NCI-H2171 (cell line): Measurements from ENCODE around the gene SLC2A1.

Experiments
- DNase-seq: peaks from one replicate; lab custom pipeline; 2025; lab: John Stamatoyannopoulos, UW

The SLC2A1 gene

DNA sequence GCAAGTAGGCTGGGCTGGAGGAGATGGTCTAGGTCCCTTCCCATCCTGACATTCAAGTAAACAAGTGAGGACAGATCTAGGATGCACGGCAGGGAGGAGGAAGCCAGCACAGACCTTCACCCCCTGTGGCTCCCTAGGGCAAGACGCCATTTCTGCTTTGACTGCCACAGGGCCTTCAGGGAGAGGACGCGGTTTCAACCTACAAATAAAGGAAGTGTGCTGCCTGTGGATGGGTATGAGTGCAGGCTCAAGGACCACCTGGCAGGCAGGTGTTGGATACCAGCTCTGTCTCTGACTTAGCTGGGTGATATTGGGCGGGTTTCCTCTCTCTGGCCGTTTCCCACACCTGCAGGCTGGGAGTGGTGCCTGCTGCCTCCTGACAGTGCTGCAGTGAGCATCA, 16.2 kb downstream of the SLC2A1 start:
- no peak for DNase-seq

DNA sequence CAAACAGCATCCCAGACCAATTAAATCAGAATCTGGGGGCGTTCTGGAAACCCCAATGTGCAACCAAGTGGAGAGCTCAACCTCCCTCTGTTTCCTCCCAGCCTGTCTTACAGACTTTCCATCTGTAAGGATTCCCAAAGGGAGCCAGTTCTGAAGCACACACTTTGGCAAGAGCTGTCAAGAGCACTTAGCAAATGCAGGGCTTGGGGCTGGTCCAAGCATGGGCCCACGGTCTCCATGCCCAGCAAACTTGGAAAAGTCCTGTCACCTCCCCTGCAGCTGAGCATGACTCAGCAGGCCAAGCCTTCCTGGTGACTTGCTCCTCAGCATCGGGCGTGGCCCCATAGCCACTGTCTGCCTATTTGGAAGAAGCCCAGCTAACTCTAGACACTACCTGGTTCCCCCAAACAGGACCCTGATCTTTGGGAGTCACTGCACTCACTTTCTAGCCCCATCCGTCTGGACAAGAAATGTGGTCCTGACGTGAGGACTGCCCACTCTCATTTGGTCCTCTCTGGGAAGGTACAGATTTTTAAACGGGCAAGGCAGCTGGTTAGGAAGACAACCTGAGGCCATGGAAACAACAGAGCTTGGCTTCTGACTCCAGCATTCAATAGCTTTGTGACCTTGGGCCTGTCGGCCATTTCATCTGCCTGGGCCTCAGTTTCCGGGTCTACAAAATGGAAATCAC, 16.9 kb downstream of the SLC2A1 start:
- DNase-seq: no peak

DNA sequence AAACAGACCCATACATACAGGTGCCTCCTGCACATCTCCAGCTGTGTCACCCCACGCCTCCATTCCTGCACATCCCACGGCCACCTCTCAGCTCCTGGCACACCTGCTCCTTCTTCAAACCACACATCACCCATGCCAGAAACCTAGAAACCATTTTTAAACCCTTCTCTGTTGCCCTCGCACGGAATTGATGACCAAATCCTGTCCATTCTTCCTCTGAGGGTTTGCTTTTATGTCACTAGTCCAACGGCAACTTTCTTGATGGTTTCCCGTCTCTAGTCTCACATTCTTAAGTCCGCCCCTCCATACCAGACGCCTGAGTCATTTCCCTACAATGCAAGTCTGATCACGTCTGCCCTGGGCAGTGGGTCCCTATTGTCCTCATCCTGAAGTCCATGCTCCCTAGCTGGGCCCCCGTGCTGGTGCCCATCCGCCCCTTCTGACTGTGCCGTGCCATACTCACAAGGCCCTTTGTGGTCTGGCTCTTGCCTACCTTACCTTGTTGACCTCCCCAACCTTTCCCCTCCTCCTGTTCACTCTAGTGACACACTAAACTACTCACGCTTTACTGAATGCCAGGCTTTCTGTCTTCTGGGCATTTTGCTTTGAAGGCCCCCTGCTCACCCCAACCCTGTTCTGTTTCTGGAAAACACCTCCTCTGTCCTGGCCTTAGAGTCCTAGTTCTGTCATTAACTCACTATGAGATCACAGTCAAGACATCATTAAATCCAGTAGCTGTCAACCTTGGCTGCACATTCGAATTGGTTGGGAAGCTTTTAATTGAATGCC, 17.6 kb downstream of the SLC2A1 start:
- DNase-seq: no peak

DNA sequence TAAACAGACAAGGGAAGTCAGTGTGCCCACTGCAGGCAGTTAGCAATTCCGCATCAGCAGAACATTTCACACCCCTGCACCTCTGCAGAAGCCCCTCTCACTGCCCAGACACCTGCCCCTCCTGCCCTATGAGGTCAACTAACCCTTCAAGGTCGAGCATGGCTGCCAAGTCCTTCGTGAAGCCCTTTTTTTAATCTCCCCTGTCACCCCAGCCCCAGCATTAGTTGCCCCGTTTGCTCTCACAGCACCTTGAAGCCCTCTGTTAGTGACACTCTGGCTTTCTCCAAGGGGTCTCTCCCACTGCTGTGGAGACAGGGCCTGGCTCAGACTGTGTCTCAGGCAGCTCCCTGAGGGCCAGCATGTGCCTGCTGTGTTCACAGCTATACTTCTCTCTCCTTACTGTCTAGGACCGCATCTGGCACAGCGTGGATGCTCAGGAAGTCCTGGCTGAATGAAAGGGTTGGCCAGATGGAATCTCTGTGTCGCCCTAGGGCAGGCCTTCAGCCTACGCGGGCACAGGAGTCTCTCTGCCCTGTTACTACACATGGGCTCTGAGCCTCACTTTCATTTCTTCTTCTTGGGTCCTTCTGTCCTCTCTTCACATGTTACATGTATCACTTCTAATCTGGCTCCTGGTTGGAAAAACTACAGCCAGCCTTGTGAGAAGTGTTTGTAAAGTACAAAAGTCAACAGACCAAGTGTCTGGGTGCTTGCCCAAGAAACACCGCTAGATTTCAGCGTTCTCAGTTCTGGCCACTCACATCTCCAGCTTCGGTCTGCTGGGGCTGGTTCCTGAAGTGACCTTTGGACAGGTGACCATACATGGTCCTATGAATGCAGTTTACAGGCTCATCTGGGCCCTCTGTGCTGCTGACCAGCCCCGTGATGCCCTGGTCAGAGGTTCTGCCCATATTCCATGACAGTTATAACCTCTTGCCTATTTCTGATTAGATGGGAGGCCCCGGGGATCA, 19.7 kb downstream of the SLC2A1 start:
- DNase-seq: no peak

DNA sequence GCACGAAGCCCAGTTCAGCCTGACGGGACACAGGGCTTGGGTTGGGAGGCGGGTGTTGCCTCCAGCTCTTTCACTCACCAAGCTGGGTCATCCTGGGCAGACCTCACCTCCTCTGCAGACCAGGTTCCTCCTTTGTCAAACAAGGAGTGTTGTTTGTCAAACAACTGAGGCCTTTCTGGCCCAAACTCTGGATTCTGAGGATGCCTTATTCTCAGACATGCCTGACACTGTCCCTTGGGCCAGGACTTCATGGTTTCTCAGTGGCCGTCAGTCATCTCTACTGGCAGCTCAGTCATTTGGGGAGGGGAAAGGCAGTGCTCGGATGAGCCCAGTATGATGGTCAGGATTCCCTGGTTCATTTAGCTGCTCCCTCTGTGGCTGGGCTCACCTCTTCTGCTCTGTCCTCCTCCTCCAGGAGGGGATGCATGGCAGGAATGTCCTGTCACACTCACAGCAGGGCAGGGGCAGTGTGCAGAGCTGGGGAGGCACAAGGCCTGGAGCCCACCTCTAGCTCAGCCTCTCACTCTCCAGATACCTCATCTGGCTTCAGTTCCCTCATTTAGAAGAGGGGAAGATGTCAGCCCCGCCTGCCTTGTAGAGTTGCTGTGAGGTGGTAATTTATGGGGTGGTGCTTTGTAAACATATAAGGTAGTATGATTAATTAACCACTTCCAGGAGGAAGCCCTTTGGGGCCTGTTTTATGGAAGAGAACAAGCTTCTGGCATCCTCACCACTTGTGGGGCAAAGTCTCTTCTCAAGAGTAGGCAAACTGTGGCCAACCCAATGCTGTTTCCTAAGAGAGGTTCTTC, 20.6 kb downstream of the SLC2A1 start:
- no peak for DNase-seq

DNA sequence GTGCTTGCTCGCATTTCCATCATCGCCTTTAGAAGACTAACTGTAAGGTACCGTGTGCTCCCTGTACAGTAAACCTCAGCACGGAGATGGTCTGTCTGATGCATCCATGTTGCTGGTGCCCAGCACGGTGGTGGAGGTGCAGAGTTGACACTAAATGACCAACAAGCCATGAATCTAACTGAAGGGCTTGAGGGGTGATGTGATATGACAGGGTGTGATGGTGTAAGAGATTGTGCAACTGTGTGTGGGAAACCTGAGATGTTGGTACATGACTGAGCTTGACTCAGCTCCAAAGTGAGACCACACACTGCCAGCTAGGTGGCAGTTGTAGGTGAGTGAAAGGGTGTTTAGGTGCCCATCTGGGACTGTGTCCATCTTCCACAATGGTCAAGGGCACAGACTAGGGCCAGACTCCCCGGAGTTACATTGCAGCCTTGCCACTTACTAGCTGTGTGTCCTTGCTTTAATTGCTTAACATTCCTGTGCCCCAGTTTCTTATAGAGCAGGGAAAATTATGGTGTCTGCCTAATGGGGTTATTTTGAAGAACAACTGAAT, 21.4 kb downstream of the SLC2A1 start:
- no peak for DNase-seq

DNA sequence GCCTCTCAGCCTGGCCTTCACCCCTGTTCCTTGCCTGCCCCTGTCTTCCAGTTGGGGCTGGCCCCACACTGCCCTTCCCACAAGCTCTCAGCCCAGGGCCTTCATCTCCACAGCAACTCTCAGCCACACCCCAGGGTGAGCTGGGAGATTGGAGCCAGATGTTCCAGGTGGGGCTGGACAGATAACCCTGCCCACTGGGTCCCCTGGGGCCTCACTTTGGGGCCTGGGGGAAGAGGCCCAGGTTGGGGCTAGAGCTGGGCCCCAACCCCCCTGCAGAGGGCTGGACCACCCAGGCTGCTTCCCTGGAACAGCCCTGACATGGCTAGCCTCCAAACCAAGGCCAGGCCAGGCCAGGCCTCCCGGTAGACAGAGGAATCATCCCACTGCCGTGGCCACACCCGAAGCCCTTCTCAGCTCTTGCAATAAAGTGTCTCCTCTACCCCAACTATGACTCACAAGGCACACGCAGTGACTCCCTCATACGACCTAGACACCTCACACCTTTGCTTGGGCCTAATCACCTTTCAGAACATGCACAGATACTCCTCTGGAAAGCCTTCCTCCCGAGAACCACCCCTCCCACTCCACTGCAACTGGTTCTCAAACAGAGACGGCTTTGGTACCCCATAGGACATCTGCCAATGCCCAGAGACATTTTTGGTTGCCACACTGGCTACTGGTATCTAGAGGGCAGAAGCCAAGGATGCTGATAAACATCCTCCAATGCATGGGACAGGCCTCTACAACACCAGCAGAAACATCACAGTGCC, 22.2 kb downstream of the SLC2A1 start:
- no peak for DNase-seq

DNA sequence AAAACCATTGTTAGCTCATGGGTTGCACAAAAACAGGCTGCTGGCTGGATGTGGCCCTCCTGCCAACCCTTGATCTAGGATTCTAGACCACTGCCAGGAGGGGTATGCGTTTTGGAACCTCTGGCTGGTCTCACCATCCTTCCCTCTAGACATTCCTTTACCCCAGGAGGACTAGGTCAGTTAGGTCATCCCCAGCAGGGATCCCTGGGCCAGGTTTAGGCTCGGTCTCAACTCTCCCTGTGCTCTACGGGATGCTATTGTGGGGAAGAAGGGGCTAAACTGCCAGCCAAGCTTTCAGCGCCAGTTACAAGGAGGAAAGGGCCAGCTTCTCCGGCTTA, 22.7 kb downstream of the SLC2A1 start:
- no peak for DNase-seq

DNA sequence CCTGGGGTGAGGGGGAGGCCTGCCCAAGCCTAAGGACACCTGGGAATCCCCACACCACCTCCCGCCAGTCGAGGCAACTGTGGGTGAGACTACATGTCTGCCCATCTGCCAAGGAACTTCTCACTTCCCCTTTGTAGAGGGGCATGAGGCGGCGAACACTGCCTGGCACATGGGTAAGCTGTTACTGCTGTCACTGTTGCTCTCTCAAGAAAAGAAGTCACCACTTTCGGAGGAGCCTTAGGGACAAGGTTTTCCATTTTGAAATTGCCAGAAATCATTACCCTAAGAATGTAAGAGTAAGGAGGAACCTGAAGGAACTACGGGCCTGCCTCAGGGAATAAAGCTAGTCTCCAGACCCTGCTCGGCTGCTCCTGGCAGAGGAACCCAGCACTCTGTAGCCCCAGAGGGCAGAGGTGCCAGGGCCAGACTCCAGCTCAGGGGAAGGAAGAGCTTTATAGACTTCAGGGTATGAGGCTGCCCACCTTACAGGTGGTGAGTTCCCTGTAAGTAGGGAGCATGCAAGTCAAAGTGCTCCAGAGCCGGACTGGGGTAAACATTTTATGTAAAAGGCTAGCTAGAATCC, 23.3 kb downstream of the SLC2A1 start:
- no peak for DNase-seq

DNA sequence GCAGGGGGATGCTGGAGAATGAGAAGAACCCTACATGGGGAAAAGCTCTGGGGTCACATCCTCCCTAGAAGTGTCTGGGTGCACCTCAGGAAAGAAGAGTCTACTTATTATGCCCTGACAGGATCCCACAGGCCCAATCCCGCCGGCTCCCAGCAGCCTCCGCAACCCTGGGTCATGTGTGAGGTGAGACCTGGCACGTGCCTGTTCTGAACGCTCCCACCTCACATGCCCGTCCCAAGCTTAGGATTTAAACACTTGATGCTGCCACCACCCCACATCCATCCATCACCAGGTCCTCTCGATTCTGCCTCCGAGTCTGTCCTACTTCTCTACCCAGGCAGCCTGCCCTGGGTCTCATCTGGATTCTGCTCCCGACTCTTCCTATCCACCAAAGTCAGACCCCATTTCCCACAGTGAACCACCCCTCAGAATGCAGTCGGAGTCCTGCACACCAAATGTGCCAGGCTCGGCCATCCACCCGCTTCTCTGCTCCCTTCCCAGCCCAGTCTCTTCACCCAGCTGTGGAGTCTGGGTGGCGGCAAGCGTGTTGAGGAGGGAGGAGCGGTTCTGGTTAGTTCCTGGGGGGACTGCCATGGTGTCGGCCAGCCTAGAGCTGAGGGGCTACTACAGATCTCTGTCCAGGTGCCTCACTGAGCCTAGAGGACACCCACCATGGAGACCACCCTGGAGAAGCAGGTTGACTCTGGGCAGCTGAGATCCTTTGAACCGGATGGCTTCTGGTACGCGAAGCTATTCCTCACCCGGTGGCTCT, 23.9 kb downstream of the SLC2A1 start:
- DNase-seq: no peak

DNA sequence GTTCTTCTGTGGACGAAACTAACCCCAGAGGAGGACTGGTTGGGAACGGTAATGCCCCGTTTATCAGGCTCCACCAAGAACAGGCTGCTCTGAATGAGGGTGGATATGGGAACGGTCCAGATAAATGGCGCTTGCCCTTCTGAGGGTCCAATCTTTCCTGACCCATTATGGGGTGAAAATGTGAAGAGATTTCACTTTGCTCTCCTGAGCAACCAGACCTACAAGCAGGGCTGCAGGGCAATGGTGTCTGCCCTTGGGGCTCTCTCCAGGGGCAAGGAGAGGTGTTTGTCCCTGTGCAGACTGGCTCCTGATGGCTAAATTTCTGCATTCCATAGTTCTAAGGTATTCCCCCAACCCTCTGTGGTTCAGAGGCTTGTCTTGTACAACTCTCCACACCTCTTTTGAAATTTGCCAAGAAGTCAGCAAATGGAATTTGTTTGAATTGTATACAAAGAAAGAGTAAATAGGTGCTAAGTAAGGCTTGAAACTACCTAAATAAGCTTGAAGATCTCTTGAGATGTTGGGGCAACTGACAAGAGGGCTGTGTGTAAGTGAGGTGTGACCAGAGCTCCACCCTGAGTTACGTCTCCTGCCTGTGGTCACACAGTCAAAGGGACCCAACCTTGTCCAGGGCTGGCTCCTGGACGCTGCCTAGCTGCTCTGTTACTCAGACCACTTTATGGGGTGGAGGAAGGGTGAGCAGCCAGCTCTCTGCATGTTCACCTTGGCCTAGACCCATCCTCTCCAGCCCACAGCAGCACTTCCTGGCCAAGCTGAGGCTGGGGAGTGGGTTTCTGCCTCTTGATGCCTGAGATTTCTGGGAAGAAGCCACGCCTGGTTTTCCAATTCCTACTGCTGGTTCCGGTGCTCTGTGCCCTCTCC, 24.8 kb downstream of the SLC2A1 start:
- DNase-seq: no peak

DNA sequence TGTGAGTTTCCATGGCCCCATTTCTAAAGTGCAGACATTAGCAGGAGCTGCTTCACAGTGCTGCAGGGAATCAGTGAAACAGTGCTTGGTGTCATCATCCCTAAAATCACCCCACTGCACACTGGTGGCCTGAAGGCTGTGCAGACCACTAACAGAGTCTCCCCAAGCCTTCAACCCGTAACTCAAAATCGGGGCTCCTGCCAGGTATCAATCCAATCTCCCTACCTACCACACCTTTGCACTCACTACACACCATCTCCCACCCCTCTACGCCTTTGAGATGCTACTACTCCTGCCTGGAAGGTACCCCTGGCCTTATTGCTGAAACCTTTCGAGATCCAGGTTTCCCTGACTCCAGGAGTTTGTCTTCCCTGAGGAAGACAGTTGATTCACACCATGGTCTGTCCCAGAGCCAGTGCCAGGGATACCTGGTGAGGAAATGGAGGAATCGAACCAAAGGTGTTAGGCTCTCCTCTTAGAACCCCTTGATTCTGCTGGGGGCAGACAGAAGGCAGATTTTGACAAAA, 25.5 kb downstream of the SLC2A1 start:
- DNase-seq: no peak

DNA sequence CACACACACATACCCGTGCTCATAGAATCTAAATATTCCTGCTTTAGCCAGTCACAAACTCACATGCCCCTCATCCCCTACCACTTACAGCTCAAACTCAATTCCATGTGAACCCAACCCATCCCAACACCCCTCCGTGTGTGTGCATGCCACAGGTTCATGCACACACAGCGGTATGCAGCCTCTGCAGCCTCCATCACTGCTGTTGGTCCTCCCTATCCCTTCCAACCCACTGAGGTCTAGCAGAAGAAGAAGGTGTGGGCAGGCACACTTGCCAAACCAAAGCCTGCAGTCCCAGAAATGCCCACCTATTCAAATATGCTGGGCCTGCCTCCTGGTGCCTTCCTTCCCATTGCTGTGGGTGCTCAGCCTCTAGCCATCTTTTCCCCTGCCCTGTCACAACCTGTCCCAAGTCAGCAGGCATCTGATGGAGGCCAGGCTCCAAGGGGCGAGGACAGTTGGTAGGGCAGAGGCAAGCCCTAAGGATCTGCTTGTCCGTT, 26.2 kb downstream of the SLC2A1 start:
- no peak for DNase-seq

DNA sequence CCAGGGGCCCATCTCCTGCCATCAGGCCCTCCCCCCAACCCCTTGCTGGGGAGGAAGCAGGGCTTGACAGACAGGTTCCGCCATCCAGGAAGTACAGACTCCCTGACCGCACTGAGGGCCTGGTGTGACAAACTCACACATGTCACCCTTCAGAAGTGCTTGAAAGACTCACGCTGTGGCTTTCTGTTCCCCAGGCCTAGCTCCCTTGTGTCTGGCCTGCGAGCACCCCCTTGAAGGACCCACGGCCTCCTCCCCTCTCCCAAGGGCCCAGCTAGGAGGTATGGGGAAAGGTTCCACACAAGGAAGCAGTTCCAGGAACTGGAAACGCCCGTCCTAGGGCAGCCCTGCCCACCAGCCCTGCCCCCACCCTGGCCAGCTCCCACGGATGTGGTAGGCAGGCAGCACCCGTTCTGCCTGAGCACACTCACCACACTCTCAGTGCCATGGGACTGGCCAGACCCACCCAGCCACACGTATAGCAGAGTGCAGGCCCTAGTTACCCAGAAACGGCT, 26.7 kb downstream of the SLC2A1 start:
- DNase-seq: no peak

DNA sequence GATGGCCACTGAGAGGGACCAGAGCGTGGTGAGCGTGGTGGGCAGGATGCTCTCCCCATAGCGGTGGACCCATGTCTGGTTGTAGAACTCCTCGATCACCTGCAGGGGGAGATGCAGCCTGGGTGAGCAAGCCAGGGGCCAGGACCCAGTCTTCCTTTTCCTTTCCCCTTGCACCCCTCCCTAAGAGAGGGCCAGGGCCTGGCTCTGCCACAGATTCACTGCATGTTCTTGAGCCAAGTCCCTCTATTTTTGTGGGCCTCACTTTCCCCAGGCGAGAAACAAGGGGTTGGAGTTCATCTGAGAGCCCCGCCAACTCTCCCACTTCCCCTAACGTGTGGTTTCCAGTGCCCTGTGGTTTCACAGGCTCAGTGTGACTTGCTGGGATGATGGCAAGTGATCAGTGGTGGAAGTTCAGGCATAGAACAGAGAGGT, 27.5 kb downstream of the SLC2A1 start:
- DNase-seq: no peak

DNA sequence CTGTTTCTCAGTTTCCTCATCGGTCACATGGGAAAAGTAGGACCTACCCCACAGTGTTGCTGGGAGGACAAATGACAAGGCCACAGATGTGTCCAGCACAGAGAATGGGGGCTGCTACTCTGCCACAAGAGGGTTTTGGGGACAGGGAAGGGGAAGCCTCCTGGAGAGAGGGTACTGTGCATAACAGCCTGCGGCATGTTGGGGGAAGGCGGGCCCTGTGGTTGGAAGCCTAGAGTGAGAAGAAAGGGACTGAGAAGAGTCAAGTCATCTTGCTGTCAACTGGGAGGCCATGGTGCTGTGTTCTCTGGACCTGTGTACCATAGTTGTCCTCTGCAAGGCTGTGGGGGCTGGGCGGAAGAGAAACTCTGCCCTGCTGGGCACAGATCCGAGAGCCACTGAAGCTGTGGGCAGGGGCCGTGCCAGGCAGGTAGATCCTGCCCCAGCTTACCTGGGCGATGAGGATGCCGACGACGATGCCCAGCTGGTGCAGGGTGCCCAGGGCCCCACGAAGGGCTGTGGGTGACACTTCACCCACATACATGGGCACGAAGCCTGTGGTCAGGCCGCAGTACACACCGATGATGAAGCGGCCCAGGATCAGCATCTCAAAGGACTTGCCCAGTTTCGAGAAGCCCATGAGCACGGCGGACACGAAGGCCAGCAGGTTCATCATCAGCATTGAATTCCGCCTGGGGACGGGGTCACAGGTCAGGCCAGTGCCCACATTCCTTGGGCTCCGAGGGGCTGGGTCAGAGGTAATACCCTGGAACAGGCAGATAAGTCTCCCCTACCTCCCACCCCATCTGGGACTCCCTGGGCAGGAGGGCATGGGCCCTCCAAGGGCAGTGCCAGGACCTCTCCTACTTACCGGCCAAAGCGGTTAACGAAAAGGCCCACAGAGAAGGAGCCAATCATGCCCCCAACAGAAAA, 28.2 kb downstream of the SLC2A1 start:
- no peak for DNase-seq
